ENCODE results near the gene CLCA2.
"Not testable (repeated sequence)": the region's sequence is repeated elsewhere in the genome, so short reads cannot be mapped to it uniquely, and the experiment has no call there.

Gene CLCA2

DNA sequence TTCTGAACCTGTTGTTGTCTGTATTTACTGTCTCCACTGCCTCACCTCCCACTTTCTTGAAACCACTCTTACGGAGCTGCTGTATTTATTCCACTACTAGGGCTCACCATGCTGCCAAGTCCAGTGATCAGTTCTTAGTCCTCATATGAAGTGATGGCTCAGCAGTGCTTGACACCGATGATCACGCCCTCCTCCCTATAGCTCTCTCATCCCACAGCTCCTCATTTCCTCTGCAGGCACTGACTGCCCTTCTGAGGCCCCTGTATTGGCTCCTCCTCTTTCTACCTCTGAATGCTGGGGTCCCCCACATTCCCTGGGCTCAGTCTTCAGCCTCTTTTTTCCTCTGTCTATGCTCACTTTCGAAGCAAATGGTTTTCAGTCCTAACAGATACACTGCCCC lies 48.2 kb downstream of the CLCA2 start:
- no peak for DNase-seq (ENCODE audit: low read depth)

DNA sequence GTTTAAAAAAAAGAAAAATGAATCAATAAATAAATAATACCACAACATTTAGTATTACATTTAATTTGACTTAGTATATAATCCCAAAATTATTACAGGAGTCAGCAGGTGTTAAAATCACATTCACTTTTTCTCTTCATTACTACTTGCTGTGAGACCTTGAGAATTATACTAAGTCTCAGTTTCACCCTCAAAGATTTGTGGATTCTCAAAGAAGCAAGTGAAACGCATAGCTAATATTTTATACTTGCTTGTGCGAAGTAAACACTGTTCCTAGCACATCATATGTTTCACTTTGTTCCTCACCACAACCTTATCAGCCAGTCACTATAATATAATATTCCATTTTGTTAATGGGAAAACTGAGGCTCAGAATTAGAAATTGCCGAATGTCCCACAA lies 48.8 kb downstream of the CLCA2 start:
- DNase-seq (ENCODE audit: low read depth), result no peak

DNA sequence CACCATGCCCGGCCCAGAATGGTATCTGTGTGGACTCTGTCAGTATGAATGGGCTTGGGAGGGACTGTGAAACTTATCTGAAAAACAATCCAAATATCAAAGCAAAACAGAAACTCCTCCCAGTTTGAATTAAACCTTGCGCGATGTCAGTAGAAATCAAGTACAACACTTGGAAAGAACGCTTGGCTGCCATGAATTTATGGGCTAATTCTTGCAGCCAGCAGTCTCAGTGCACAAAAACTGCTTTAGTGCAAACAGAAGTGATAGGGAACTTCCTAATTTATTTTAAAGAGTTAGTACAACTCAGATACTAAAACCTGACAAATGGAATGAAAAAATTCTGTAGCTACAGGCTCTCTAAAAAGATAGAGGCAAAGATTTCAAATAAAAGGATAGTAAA lies 53.3 kb downstream of the CLCA2 start:
- no peak for DNase-seq (ENCODE audit: low read depth)

DNA sequence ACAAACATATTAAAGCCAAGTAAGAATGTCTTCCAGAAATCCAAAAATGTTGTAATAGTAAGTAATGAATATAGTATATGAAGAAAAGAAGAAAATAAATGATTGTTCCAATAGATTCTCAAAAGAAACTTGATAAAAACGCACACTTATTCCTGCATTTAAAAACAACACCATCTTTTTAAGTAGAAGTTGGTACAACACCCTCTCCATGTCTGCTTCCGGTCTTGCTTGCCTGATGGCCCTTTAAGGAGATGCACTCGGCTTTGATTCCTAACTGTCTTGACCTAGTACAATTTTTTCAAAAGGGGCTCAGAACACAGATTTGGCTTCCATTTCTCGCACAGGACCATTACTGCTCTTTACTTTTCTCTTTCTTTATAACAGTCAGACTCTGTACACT lies 53.7 kb downstream of the CLCA2 start:
- no peak for DNase-seq (ENCODE audit: low read depth)

DNA sequence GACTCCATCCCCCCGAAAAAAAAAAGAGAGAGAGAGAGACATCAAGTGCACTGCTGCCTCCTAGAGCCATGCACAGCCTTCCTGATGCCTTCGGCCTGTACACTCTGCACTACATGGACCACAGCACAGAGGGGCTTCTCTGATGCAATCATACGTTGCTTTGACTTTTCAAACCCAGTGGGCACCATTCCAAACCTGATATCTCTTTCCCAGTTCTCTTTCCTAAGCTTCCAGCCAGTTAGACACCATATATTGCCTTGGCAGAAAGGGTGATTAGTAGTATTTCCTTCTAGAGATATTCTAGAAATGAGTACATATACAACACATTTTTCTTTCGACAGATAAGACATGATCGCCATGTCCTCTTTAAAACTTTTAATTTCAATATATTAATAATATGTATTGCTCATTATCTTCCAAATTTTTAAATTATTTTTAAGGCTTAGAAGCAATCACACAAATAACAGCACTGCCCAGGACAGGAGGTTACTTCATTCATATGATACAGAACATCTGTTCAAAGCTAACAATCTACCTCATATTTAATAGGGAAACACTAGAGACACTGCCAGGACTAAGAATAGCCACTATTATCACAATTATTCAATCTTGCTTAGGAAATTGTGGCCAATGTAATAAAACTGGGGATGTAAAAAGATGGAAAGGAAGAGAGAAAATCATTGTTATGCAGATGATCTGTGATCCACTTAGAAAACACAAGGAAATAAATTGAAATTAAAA lies 54.6 kb downstream of the CLCA2 start:
- DNase-seq (ENCODE audit: low read depth), result no peak

DNA sequence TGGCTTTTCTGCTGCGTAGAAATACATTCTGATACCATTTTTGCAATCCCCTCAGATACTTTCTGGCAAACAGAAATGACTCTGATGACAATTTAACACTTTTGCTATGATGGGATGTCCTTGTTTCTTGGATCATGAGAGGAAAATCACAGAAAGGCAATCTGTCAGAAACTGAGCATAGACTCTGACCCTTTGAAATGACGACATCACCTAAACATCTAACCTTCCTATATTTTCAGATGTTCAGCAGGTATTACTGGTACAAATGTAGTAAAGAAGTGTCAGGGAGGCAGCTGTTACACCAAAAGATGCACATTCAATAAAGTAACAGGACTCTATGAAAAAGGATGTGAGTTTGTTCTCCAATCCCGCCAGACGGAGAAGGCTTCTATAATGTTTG lies 58.0 kb downstream of the CLCA2 start:
- no peak for DNase-seq (ENCODE audit: low read depth)

DNA sequence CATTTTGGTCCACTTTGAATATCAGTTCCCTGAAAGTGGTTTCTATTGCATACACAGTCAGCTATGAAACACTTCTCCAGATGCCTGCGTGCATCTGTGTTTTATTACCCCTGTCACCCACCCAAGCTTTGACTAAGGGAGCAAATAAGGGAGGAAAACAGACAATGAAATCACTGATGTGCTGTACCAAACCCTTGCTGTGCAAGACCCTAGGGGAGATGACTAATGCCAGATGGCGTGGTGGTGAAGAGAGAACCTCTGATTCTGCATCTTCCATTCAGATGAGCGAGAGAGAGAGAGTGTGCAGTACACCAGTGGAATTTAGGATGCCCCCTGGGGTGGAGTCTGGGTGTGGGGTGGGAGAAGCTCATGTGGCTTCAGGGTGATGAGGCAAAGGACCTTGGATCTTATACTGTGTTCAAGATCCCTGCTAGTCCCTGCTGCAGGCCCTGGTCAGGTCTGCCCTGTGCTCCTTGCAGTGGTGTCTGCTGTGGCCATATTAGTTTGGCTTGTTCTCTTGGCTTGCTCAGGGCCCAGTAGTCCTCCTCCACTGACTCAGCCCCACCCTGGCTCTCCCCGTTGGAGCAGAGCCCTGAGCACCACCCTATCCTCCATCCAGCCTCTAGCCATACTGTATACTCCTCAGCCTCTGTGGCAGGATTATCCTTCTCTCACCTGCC lies 63.3 kb downstream of the CLCA2 start:
- DNase-seq (ENCODE audit: low read depth), result peak; percentile 98

DNA sequence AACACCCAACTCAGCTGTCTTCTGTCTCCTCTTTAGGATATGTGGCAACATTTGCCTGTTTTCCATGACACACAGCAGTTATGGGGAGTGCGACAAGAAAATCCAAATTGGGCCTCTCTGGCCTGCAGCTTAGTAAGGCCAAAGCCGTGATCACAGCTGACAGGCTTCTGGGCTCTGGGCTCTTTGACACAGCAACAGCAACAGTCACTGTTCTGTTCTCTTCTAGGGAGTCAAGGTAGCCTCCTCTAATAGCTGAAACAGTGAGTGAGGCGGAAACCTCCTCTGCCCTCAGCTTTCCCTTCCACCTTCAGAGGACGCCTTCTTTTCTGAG lies 63.8 kb downstream of the CLCA2 start:
- no peak for DNase-seq (ENCODE audit: low read depth)

DNA sequence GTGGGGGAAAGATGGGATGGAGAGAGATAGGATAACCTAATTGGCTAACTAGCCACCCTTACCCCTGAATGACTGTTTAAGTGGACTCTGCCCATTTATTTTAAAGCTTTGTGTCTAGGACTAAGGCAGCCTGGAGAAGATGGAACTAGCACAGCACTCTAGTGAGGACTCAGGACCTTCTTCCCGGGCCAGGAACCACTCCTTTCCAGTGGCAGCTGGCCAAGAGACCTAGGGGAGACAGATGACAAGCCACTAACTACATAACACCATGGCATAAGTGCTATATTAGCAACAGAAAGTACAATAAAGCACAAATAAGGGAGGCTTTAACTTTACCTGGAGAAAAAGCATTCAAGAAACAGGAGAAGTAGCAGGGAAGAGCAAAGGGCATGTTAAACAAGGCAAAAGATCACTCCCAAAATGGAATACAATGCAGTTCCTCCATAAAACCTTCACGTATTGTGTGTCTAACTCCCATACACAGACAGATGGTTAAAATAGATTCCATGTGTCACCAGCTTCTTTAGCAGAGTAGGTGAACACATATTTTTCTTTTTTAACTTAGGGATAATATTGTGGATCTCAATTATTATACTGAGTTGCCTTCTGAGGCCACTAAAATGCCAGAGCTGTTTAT lies 65.4 kb downstream of the CLCA2 start:
- no peak for DNase-seq (ENCODE audit: low read depth)

DNA sequence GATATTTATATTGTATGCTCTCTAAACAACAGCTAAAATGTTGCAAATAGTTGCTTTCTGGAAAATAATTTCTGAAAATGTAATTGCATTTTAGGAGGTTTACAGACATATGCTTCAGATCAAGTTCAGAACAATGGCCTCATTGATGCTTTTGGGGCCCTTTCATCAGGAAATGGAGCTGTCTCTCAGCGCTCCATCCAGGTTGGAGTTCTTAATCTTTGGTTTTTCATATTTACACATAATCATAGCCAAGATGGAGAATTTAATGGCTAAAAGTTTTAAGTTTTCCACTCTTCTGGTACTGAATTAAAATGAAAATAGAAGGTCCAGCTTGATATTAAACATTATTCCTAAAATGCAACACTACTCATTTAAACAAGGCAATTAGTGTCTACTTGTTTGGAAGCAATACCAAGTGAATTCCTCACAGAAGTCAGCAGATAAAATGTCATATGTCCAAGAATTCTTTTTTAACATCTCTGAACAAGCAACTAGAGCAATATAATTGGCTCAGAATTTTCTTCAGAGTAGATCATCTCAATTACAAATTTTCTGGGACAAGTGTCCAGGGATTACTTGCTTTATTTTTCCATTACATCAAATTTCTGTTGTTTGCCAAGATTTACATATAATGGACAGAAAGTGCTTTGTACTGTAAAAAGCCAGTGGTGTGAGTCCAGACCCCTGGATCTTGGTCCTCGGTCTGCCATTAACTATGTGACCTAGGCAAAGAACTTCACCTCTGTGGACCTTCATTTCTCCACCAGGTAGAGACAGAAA lies 67.4 kb downstream of the CLCA2 start:
- DNase-seq (ENCODE audit: low read depth), result no peak

DNA sequence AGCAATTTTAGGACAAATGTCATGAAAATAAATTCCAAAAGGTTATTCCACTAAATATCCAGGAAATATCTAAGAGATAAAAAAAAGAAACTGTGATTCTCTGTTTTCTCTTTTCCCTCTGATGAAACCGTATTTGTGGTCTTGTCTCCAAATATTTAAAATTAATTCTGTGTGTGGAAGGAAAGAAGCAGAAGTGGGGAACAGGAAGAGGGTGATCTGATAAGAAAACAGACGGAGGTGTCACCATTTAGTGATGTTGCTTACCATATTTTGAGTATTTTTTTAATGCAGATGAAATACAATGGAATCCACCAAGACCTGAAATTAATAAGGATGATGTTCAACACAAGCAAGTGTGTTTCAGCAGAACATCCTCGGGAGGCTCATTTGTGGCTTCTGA lies 74.3 kb downstream of the CLCA2 start:
- DNase-seq (ENCODE audit: low read depth), result no peak

DNA sequence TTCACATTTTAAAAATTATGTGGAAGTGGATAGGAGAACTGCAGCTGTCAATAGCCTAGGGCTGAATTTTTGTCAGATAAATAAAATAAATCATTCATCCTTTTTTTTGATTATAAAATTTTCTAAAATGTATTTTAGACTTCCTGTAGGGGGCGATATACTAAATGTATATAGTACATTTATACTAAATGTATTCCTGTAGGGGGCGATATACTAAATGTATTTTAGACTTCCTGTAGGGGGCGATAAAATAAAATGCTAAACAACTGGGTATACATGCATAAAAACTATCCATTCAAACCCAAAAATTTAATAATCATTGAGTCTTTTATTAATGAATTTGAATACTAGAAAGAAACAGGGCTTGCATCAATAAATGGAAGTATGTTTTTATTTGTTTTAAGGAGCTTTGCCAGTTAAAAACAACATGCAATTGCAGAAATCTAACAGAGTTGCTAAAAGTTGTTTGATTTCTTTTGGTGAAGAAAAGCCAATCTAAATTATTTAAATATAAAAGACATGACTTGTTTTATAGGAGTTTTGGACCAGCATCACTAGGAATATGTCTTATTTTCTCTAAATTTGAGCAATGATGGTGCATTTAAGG lies 76.1 kb downstream of the CLCA2 start:
- no peak for DNase-seq (ENCODE audit: low read depth)

DNA sequence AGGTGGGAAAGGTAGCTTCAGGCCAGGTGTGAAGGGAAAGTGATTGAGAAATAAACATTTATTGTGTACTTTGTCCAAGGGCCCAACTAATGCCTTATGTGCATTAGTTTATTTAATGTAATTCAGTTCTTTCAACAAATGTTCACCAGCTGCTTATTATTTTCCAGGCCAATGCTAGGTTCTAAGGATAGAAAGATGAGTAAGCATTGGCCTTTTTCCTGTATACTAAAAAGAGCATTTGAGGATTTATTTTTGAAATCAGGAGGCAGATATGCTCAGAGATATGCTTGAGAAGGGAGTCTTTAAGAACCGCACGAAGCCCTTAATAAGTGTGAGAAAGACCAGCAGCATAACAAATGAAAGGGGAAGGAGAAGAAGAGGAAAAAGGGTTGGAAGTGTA lies 76.7 kb downstream of the CLCA2 start:
- no peak for DNase-seq (ENCODE audit: low read depth)

DNA sequence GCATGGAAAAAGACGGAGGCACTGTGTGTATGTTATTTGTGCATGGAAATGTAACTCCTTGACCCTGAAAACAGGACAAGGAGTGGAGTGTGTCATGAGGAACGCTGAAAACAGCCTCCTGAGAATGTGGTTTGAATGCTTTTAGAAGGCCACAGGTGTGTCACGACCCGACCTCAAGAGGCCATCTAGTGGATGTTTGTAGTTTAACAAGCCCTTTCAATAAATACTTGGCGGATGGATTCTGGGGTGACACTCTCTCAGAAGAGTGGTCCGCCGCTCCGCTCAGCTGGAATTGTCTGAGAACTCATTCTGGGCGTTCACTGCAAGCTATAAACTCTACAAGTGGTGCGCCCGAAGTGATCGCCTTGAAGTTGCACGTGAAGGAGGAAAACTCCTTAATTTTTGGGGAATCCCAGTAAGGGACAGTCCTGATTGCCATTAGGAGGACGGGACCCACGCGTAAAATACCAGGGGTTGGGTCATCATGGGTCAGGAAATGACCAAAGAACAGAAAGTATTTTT lies 78.2 kb downstream of the CLCA2 start:
- not testable (repeated sequence) for DNase-seq (ENCODE audit: low read depth)

DNA sequence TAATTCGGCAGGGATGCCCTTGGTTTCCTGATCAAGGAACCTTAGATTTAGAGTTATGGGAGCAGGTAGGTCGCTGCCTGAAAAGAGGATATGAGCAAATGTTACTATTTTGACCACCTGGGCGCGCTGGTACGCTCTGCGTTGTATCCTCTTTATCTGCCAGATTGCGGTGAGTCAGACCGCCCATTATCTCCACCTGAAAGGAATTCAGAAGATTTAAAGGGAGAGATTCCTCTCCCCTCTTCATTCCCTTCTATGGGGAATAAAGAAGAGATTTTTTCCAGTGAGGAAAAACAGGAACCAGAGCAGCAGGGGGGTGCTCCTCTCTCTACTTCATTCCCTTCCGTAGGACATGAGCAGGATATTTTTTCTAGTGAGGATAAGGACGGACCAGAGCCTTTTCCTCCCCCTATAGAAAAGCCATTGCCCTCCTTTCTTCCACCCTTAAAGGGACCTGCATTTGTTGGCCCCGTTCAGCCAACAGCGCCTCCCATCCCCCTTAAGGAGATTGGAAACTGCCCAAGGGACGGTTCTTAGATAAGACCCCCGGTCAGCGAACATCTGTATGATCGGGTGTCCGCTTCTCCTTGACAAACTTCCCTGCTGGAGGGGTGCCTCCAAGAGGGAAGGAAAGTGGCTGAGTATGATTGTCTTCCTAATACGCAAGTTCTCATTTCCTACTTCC lies 78.9 kb downstream of the CLCA2 start:
- DNase-seq (ENCODE audit: low read depth), result no peak

DNA sequence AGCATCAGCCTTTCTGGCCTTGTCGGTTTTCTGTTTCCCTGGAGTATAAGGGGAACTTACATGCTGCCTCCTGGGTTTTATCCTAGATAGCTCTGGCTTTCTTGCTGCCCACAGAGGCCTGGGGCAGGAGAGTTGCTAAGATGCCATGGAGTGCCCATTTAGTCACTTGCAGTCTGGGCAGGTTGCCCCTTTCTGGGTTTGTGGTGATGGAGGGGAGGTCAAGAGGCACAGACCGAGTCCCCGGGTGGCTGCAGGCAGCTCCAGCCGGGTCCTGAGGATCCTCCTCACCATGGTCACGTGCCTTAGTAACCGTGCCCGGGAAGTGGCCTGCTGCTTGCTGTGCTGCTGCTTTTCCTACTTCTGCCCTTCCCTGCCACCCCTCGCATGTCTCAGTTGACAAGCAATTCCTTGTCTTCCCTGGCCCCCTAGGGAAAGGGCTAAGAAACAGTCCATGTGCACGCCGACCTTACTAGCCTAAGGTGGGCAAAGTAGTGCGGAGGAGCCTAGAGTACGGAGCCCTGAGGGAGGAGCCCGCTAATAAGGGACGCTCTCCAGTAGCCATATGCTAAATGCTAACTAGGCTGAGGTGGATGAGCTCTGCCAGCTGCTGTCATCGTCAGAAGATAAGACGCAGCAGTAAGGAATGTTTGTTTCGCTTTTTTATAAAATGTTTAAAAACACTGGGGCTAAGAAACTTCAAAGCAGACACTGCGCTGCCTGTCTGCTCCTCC lies 79.6 kb downstream of the CLCA2 start:
- DNase-seq (ENCODE audit: low read depth), result no peak

DNA sequence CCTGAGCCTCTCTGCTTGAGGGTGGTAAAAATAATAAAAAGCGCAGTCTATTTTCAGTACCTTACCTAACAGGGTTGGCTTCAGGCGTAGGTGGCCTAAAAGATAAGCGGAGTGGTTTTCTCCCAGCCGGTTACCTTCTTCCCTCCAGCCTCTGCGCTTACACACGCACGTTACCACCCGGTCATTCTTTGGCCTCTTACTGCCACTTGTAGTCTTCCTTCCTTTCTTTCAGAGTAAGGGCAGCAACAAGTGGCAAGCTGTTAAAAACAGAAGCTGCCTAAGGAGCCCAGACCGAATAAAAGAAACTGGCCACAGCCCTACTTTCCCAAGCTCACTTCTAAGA lies 80.1 kb downstream of the CLCA2 start:
- no peak for DNase-seq (ENCODE audit: low read depth)

DNA sequence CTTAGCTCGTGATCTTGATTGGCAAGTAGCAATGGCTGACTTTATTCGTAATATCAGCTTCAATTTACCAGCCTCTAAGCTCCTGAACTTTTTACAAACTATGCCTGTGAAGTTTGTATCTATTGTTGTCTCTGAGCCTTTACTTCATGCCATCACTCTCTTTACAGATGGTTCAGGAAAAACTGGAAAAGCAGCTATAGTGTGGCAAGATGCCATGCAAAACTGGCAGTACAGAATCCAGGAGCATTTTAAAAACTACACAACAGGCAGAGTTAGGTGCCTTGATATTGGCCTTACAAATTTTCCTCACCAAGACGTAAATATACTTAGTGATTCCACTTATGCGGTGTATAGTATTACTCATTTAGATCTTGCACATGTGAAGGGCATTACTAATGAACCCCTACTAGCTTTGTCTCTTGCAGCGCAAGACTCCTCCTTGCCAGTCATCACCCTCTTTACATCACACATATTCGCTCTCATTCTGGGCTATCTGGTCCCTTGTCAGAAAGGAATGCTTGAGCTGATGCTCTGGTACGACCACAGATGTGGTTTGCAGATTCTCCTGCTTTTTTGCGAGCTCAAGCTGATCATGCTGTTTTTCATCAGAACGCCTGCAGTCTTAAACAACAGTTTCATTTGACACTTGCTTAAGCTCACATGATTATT lies 81.1 kb downstream of the CLCA2 start:
- no peak for DNase-seq (ENCODE audit: low read depth)

DNA sequence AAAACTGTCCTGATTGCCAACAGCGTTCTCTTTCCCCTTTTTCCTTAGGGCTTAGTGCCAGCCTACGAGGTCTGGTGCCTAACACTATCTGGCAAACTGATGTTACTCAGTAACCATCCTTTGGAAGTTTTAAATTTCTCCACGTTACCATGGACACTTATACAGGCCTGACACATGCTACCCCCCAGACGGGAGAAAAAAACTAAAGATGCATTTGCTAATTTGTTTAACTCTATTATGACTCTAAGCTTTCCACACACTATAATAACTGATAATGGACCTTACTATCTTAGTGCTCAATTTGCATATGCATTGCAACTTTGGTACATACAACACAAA lies 81.6 kb downstream of the CLCA2 start:
- DNase-seq (ENCODE audit: low read depth), result no peak

Measured in GM04504 (cell line).